Suprapubic skin (tissue), 4 donors: ENCODE measurements around the gene LAMA4. TPM values are rescaled to one million over a fixed set of nuclear protein-coding genes. Genes with fewer than 3 reads are reported as not detected.

ENCODE experiments used
- DNase-seq, 2 donors: peaks; one replicate each; pipeline ENCODE4 v3.0.0-alpha.2; 2019; ENCODE audit warnings: low spot score in 2 of 2
- H3K27ac ChIP-seq: fragments of 200-600 bp; sonication (generic); one replicate; pipeline ENCODE4 v1.5.1; 2019
- H3K27me3 ChIP-seq: fragments of 200-600 bp; sonication (generic); one replicate; pipeline ENCODE4 v1.5.1; 2019
- H3K36me3 ChIP-seq: fragments of 200-600 bp; sonication (generic); one replicate; pipeline ENCODE4 v1.5.1; 2019
- H3K4me1 ChIP-seq: fragments of 200-600 bp; sonication (generic); one replicate; pipeline ENCODE4 v1.5.1; 2019
- H3K4me3 ChIP-seq: fragments of 200-600 bp; sonication (generic); one replicate; pipeline ENCODE4 v1.5.1; 2019; ENCODE audit warnings: mild to moderate bottlenecking
- H3K9me3 ChIP-seq: fragments of 200-600 bp; sonication (generic); one replicate; pipeline ENCODE4 v1.5.1; 2019
- EP300 ChIP-seq: sonication (generic); formaldehyde crosslinking; IDR thresholded peaks from one replicate; pipeline ENCODE4 v1.6.1; 2017; ENCODE audit warnings: antibody characterized with exemption
- POLR2A ChIP-seq, 2 donors: fragments of 450-650 bp; IDR thresholded peaks; one replicate each; pipeline ENCODE4 v1.6.1; 2017; ENCODE audit warnings: antibody characterized with exemption in 2 of 2, mild to moderate bottlenecking in 2 of 2, moderate library complexity in 2 of 2
- POLR2AphosphoS5 ChIP-seq, 3 donors: sonication (generic); formaldehyde crosslinking; IDR thresholded peaks; one replicate each; pipeline ENCODE4 v1.6.1; 2017; ENCODE audit warnings: antibody characterized with exemption in 3 of 3
- WGBS: methylation state at CpG from one replicate; pipeline ENCODE4 v1.1.5; 2018; 5-methylcytosine and 5-hydroxymethylcytosine counted together
- total RNA-seq, 4 donors: library from RNA; depleted of rRNA; stranded (reverse); fragments of >200 nt; gene quantifications; one replicate each; pipeline ENCODE4 v1.1.0, GENCODE V29; 2016
- TF ChIP-seq, protein P1 (sequence below), 2 donors: fragments of 200-600 bp in 1 of 2; fragments of 450-650 bp in 1 of 2; sonication (generic) in 1 of 2; IDR thresholded peaks; one replicate each; pipeline ENCODE4 v1.5.1; 2016 to 2019; ENCODE audit warnings: antibody characterized with exemption in 2 of 2, mild to moderate bottlenecking in 1 of 2, moderate library complexity in 1 of 2

Gene LAMA4
- total RNA-seq, 4 donors from 2014 or later, result 10.4 to 44.0 (median 23.6) TPM

- 68% methylated on average over 4 of the region's 4 CpGs for WGBS
These were observed 17.3 kb downstream of the LAMA4 start for GRCh38 chr6:112237066-112237465.

DNA sequence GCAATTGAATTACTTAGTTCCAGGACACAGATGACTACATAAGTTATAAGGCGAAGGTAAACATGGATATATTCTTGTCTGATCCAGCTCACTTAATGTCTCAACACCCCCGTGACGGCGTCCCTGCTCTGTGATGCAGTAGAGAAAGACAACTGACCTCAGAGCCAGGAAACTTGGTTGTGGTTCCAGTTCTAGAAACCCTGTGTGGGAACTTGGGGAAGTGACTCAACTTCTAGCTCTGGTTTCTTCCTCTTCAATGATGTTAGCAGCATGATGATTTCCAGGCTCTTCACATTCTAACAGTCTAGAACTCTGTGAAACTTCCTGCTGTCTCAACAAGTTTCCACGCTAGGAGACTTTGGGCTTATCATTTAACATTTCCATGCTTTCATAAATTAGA, 18.4 kb downstream of the LAMA4 start:
- Histone ChIP-seq H3K4me1 (peaks cover 45% of the 10 kb centered on the region), H3K27me3 (no peaks in the 10 kb centered on the region), H3K27ac (no peak overlapping the region), H3K9me3 (no peaks in the 10 kb centered on the region), H3K36me3 (no peaks in the 10 kb centered on the region), H3K4me3 (no peak overlapping the region)
- DNase-seq, result no peak
- 76% methylated on average over 5 of the region's 5 CpGs for WGBS
- TF ChIP-seq POLR2A (IDR thresholded peaks at IDR 0.05) (no peak), POLR2AphosphoS5 (IDR thresholded peaks at IDR 0.05) (no peak), EP300 (no peak)
- TF ChIP-seq, protein P1, sequence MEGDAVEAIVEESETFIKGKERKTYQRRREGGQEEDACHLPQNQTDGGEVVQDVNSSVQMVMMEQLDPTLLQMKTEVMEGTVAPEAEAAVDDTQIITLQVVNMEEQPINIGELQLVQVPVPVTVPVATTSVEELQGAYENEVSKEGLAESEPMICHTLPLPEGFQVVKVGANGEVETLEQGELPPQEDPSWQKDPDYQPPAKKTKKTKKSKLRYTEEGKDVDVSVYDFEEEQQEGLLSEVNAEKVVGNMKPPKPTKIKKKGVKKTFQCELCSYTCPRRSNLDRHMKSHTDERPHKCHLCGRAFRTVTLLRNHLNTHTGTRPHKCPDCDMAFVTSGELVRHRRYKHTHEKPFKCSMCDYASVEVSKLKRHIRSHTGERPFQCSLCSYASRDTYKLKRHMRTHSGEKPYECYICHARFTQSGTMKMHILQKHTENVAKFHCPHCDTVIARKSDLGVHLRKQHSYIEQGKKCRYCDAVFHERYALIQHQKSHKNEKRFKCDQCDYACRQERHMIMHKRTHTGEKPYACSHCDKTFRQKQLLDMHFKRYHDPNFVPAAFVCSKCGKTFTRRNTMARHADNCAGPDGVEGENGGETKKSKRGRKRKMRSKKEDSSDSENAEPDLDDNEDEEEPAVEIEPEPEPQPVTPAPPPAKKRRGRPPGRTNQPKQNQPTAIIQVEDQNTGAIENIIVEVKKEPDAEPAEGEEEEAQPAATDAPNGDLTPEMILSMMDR (IDR thresholded peaks at IDR 0.05), result no peak

More at GRCh38 chr6:112237066-112237465, 17.3 kb downstream of the LAMA4 start:
- Histone ChIP-seq H3K9me3 (no peaks in the 10 kb centered on the region), H3K36me3 (no peaks in the 10 kb centered on the region), H3K4me1 (peaks cover 48% of the 10 kb centered on the region), H3K4me3 (no peak overlapping the region), H3K27me3 (no peaks in the 10 kb centered on the region), H3K27ac (peak overlapping the region; percentile 59)
- TF ChIP-seq POLR2AphosphoS5 (IDR thresholded peaks at IDR 0.05) (no peak), POLR2A (IDR thresholded peaks at IDR 0.05) (no peak), EP300 (no peak)
- TF ChIP-seq, protein P1 (IDR thresholded peaks at IDR 0.05), result no peak
- DNase-seq, result no peak

DNA sequence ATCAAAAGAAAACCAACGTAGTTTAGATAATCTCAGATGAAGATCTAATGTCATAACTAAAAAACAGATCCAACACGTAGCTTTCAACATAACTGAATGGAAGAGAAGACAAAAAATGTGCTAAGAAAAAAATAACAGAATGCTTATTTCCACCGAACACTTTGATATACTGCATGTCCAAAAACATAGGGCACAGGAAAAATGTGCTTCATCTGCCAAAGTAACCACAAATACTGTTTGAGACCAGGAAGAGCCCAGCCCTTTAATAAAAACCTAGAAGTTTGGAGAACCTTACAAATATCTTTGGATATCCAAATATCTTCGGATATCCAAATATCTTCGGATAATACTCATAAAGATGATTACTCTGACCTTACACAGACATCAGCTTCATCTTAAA, 19.8 kb downstream of the LAMA4 start:
- no peak for DNase-seq
- Histone ChIP-seq H3K36me3 (no peaks in the 10 kb centered on the region), H3K4me1 (peaks cover 45% of the 10 kb centered on the region), H3K27ac (peak overlapping the region; percentile 81), H3K4me3 (no peak overlapping the region), H3K27me3 (no peaks in the 10 kb centered on the region), H3K9me3 (no peaks in the 10 kb centered on the region)
- no peak for TF ChIP-seq POLR2A (IDR thresholded peaks at IDR 0.05)
- no peak for TF ChIP-seq EP300
- TF ChIP-seq, protein P1 (IDR thresholded peaks at IDR 0.05), result no peak
- no peak for TF ChIP-seq POLR2AphosphoS5 (IDR thresholded peaks at IDR 0.05)
- WGBS, result 34% methylated on average over 5 of the region's 5 CpGs

GRCh38 chr6:112233847-112234246, 20.5 kb downstream of the LAMA4 start:
- WGBS, result 26% methylated on average over 3 of the region's 3 CpGs
- peak overlapping the region; percentile 81 for H3K27ac ChIP-seq
- TF ChIP-seq POLR2AphosphoS5 (IDR thresholded peaks at IDR 0.05) (no peak), EP300 (no peak)
- TF ChIP-seq, protein P1 (IDR thresholded peaks at IDR 0.05), result no peak
- no peaks in the 10 kb centered on the region for H3K36me3 ChIP-seq
- no peaks in the 10 kb centered on the region for H3K27me3 ChIP-seq
- DNase-seq, result no peak
- H3K9me3 ChIP-seq, result no peaks in the 10 kb centered on the region
- H3K4me1 ChIP-seq, result peaks cover 45% of the 10 kb centered on the region
- H3K4me3 ChIP-seq, result no peak overlapping the region

- H3K9me3 ChIP-seq, result no peaks in the 10 kb centered on the region
- no peak for TF ChIP-seq EP300
- TF ChIP-seq, protein P1 (IDR thresholded peaks at IDR 0.05), result no peak
- TF ChIP-seq POLR2AphosphoS5 (IDR thresholded peaks at IDR 0.05), result peak in 1 of 3 donors; percentile 37
- TF ChIP-seq POLR2A (IDR thresholded peaks at IDR 0.05), result no peak
- no peaks in the 10 kb centered on the region for H3K36me3 ChIP-seq
- H3K4me1 ChIP-seq, result peaks cover 39% of the 10 kb centered on the region
- no peak for DNase-seq
- H3K27me3 ChIP-seq, result no peaks in the 10 kb centered on the region
- peak overlapping the region; percentile 81 for H3K27ac ChIP-seq
- no peak overlapping the region for H3K4me3 ChIP-seq
- 23% methylated on average over 5 of the region's 5 CpGs for WGBS
These were observed 21.5 kb downstream of the LAMA4 start for GRCh38 chr6:112232845-112233256.
